Activated naive CD4-positive, alpha-beta T cell treated with Interleukin-2 at 50 U/mL for 16 hours (primary cell): ENCODE results near the gene IKZF5.

Source experiments
- DNase-seq: peaks from one replicate; pipeline ENCODE4 v3.0.0-alpha.2; 2020

Gene IKZF5

DNA sequence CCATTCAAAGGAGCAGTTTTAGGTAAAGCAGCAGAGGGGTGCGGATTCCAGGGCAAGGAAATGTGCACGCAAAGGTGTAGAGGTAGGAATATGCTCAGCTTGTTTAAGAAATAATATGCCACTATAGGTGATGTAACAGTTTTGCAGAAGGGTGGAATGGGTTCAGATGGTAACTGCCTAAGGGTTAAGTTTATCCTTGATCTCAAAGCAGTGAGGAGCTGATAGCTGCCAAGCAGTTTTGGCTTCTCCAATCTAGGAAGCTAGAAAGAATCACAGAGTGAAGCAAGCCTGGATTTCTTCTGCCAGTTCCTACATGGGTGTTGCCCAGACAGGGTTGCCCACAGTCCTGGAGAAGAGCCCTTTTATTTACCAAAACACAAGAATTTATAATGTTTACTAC lies 6.2 kb upstream of the IKZF5 start:
- DNase-seq = no peak

DNA sequence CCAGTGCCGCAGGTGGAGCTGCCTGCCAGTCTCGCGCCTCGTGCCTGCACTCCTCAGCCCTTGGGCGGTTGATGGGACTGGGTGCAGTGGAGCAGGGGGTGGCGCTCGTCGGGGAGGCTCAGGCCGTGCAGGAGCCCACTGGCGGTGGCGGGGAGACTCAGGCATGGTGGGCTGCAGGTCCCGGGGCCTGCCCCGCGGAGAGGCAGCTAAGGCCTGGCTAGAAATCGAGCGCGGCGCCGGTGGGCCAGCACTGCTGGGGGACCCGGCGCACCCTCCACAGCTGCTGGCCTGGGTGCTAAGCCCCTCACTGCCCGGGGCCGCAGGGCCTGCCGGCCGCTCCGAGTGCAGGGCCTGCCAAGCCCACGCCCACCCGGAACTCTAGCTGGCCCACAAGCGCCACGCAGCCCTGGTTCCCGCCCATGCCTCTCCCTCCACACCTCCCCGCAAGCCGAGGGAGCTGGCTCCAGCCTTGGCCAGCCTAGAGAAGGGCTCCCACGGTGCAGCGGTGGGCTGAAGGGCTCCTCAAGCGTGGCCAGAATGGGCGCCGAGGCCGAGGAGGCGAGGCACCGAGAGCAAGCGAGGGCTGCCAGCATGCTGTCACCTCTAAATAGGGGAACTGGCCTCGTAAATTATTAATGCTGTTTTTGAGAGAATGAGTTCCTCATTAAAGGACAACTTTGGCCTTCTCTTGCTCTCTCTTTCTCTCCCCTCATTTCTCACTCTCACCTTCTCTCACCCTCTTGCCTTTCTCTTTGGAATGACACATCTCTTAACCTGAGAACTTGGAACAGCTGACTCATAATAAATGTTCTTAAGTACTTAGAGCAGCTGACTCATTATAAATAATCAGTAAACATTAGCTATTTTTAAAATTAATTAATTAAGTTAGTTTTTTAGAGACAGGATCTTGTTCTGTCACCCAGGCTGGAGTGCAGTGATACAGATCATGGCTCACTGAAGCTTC lies 5.1 kb upstream of the IKZF5 start:
- no peak for DNase-seq

DNA sequence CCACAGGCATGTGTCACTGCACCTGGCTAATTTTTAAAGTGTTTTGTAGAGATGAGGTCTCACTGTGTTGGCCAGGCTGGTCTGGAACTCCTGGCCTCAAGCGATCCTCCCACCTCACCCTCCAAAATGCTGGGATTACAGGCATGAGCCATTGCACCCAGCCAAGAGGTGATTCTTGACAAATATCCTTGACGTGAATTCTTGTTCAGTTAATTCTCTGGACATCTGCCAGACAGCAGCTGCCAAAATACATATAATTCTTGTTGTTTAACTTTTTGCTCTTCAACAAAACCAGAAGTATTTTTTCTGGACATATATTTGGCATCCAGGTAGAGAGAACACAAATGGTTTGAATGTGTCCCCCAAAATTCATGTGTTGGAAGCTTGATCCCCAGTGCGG lies 3.4 kb upstream of the IKZF5 start:
- DNase-seq = no peak

DNA sequence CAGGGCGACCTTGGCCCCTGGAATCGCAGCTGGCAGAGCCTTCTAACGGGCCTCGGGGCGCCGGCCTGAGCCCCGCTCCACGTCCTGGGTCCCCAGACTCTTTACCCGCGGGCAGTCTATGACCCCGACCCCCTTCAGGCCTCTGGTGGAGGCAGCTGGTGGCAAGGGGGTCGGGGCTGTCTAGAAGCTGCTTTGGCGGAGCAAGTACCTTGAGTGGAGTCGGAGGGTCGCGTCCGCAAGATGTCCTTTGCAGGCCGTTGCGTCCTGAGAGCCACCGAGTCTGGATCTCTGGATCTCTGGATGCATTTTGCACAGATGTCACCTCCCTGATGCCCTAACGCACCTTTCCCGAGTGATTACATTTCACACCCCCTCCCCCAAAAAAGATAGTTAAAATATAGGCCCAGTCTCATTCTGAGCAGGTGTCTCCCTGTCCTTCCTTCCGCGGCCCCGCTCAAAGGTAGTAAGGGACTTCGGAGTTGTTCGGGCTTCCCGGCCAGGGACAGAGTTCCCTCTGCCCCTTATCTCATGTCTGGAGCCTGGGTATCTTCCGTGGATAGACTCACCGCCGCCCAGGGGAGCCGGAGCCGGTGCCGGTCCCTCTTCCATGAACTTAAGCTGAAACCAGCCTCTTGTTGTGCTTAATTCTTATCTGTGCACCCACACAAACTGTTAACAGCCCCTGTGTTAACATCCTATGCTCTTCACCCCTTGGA lies 668 bp upstream of the IKZF5 start:
- DNase-seq = peak; percentile 14

DNA sequence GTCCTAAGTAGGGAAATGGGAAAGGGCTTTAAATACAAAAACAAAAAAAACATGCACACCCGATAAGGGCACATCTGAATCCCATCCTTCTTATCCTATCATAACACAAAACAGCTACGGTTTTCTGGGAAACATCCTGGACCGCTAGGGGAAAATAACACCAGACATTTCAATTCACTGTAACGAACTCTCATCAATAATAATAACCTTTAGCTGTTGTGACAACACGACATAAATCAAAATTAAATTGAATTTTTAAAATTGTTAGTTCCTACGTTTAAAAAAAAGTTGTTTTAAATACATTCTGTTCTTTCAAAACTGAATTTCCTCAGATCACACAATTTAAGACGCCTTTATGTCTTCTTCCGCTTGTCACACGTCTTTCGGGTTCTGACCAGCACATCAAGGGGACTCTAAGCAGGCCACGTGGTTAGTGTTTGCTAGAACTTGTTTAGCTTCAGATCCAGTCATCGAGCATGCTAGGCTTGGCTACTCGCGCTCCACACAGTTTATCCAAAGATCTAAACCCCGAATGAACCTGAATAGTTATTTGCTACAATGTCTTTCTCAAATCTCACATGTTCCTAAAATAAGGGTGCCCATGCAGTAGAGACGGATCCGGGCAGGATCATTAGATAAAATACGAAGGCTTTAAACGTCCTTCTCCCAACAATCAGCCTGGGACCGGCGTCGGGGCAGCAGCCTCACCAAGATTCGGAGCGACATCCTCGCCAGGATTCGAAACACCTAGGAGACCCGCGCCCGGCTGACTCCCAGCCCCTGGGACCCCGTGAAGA lies 839 bp downstream of the IKZF5 start:
- peak; percentile 45 for DNase-seq

DNA sequence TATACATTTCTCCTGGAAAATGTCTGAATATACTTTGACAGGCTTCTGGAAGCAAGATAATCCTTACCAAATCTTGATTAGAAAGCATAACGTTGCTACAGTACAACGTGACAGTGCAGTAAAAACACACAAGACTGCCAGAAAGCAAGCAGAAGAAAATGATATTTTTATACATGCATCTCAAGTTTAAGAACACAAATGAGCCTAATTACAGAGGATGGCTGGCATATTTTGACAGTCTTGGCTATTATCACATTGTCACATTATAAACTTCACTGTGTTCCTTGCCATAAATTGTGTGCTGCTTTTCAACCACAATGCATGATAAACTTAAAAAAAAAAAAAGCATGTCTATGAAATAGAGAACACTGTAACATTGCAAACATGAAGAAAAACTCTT lies 4.3 kb downstream of the IKZF5 start:
- no peak for DNase-seq

DNA sequence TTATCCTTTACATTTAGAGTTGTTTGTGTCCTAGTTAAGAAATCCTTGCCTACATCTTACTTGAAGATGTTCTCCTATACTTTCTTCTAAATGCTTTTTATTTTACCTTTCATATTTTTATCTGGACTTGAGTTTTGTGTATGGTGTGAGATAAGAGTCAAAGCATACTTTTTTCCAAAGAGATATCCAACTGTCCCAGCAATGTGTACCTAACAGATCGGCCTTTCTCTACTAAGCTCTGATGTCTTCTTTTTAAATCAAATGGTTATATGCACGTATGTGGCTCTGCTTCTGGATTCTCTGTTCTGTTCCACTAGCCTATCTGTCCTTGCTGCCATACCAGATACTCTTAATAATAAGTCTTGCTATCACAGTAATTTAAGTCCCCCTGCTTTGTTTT lies 7.2 kb downstream of the IKZF5 start:
- no peak for DNase-seq

DNA sequence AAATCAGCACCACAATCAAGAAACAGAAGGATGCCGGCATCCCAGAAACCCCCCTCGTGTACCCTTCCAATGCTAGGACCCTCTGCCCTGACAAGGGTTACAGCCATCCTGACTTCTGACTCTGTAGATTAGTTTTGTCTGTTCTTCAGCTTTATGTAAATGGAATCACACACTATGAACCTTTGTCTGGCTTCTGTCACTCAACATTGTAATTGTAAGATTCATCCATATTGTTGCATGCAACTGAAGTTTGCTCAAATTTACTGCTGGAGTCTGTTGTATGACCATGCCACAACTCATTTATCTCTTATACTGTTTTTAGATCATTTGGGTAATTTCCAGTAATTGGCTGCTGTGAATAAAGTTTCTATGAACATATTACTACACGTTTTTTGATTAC lies 8.4 kb downstream of the IKZF5 start:
- no peak for DNase-seq

DNA sequence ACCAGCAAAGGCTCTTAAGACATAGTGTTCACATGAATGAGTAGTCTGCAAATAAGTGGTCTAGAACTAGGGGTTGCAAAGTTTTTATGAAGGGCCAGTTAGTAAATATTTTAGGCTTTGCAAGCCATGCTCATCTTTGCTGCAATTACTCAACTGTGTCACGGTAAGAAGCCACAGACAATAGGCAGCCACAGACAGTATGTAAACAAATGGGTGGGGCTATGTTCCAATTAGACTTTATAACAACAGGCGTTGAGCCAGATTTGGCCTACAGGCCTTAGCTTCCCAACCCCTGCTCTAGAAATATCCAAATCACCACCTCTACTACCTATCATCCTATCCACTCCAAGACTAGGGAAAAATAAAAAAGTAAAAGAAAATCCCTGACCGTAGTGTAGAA lies 9.2 kb downstream of the IKZF5 start:
- DNase-seq = no peak

DNA sequence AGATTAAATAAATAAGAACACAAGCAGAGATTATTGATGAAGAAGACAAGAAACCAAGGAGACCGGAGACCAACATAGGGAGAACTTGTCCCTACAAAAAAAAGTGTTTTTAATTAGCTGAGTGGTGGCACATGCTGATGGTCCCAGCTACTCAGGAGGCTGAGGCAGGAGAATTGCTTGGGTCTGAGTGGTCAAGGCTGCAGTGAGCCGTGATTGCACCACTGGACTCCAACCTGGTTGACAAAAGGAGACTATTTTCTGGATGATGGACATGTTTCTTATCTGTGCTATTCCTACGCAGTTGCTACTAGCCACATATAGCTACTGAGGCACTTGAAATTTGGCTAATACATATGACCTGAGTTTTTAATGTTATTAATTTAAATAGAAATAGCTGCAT lies 9.7 kb downstream of the IKZF5 start:
- DNase-seq = no peak

DNA sequence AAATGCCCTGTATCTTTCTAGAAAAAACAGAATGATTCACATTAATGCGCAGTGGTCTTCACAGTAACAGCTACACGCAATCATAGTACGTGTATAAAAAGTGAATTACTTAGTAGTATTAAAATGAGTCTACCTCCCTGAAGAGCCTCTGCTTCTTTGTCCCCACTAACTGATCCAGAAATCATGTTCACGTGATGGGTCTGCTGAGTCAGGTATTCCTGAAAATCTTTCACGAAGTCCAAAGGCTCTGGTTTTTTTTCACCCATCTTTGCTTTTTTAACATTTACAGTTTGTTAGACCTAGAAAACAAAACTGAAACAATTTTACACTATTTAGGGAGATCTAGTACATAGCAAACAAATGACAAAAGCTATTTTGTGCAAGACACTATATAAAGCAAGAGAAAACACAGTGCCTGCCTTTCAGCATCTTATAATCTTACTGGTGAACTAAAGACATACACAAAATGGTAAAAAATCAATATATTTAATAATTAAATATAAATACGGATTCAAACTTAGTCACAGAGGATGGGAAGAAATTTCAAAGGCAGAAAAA lies 10.2 kb downstream of the IKZF5 start:
- DNase-seq = no peak

DNA sequence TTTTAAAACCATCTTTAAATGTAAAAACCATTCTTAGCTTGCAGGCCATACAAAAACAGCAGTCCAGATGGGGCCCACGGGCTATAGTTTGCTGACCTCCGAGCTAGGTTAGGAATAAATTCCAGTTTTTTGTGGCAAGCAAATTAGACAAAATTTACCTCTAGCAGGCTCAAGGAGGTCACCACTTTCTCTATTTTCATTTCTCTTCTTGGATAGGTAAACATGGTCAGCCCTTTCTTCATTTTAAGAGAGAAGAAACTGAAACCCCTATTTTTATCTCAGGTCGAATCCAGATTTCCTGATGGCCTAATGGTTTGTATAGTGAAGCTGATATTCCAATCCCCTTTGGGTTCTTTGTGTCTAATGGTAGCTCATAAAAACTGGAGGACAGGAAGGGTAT lies 10.7 kb downstream of the IKZF5 start:
- no peak for DNase-seq

DNA sequence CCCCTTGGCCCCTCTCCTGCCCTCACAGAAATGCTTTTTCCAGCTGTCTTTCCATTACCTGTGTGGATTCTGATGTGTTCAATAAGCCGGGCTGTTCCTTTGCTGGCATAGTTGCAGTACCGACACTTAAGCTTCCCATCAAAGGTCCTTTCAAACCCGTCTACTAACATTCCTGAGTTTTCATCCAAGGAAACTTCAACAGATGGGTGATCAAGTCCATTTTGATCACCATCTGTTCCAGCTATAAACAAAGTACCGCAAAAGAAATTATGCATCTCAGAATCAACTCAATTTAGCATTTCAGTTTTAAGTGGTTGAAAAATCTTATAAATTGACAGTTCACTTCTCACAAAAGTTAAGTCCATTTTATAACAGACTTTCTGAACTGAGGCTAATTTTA lies 12.7 kb downstream of the IKZF5 start:
- no peak for DNase-seq

DNA sequence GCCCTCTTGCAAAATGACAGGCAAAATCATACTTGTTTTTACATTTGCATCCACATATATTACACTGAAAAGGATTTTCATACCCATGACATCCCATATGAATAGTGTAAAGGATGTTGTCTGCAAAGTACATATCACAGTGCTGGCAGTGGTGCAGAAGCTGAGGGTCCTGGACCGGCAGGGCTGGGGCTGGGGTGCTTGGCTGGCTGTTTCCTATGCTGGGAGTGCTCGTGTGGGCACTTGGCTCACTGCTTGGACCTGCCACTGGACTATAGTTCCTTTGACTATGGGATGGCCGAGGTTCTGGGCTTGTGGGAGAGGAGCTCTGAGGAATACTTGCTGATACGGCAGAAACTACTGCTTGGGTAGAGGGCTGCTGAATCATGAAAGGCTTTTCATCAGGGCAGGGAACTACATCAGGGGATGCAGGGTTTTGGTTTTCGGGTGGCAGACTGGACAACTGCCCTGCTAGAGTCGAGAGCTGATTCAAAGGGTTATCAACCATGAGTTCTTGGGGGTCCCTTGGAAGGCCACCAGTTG lies 14.7 kb downstream of the IKZF5 start:
- DNase-seq = no peak

DNA sequence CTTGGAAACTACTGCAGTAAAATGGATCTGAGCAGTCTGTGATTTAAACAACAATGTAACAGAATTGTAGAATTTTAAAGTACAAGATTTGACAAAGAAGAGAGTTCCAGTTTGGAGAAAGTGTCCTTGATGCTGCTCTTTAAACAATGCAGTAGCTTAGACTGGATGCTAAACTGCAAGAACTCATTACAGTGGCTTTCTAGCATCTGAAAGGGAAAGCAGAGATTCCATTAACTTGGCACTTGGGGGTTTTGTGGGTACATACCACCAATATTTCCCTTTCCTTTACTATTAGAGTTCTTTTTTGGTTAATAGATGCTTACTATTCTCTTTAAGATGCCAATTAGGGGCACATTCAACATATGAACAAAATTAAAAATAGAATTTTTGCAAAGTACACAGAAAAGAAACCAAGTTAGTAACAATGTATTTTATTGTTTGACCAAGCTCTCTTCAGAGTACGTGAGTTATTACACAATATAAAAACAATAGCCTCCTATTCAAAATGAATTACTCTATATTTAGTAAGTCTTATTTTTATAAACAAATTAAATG lies 16.5 kb downstream of the IKZF5 start:
- no peak for DNase-seq

DNA sequence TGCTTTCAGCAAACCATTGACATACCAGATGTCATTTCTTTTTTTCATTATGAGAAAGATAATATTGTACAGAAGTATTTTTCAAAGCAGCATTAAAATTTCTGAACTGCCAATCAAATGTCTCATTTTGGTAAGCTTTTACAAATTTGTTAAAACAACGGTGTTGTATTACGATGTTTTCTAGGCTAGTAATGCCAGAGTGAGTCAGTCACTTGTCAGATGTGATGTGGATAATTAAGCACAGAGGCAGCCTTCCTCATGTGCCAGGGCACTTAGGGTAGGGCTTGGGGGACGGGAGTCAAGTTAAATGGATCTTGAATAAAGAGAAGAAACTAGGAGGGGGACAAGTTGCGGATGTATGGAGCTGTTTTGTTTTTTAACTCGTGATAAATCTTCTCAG lies 18.3 kb downstream of the IKZF5 start:
- no peak for DNase-seq

DNA sequence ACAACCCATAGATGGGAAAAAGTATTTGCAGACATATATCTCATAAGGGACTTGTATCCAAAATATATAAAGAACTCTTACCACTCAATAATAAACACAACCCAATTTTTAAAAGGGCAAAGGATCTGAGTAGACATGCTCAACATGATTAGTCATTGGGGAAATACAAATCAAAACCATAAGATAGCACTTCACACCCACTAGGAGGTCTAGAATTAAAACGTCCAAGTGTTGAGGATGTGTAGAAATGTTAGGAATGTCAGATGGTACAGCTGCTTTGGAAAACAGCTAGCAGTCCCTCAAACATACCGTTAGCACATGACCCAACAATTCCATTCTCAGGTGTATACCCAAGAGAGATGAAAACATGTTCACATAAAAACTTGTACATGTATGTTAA lies 20.1 kb downstream of the IKZF5 start:
- no peak for DNase-seq

DNA sequence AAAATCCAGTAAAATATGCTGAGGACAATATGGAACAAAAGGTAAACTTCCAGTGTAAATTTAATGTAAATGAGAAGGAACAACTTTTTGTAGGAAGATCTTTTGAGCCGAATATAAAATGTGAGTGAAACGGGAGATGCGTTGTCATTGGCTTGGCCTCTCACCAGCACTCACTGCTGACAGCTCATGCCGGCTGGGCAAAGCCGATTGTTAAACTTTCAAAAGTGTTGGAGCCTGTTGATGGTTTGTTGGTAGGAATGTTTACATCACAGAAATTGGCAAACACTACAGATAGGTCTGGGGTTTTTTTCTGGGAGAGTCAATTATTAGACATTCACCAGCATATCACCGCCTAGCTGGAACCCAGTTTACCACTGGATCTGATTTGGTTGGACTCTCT lies 22.3 kb downstream of the IKZF5 start:
- DNase-seq = no peak

DNA sequence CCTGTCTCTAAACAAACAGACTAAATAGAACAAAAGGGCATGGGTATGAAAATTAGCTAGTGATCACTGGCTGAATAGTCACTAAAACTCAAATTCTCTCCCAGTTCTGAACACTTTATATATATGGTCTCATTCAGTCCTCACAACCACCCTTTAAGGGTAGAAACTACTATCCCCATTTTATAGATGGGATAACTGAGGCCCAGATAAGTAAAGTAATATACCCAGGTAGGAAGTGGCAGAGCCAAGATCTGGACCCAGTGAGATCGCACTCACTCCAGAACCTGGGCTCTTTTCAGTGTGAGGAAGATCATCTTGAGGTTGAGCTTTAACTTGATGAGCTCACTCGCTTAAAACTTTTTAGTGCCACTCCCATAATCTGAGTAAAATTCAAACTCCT lies 23.9 kb downstream of the IKZF5 start:
- DNase-seq = no peak

DNA sequence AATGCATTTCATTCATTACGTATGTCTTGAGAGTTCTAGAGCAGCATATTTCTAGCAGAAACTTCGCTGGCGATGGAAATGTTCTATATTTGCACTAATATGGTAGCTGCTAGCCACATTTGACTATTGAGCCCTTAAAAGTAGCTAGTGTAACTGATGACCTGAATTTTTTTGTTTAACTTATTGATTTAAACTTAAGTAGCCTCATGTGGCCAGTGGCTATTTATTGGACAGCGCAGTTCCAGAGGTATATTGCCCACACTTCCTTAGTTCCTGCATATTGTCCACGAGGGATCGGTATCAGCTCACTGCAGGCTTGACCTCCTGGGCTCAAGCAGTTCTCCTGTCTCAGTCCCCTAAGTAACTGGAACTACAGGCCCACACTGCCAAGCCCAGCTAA lies 24.7 kb downstream of the IKZF5 start:
- DNase-seq = no peak

DNA sequence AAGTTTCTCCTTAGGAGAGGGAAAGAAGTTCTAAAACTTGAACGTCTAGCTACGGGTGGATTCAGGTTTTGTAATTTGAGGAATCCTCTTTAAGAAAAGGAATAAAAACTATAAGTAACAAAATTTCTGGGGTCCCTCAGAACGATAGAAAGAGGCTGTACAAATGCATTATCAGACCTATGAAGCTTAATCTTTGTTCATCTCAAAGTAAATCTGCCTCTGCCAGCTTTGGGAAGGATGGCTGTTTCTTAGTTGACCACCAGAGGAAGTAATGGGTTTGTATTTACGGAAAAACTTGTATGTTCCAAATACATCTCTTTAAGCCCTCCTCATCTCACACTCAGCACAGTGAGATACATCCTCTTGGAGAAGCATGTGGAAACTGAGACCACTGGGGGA lies 27.5 kb downstream of the IKZF5 start:
- DNase-seq = no peak

DNA sequence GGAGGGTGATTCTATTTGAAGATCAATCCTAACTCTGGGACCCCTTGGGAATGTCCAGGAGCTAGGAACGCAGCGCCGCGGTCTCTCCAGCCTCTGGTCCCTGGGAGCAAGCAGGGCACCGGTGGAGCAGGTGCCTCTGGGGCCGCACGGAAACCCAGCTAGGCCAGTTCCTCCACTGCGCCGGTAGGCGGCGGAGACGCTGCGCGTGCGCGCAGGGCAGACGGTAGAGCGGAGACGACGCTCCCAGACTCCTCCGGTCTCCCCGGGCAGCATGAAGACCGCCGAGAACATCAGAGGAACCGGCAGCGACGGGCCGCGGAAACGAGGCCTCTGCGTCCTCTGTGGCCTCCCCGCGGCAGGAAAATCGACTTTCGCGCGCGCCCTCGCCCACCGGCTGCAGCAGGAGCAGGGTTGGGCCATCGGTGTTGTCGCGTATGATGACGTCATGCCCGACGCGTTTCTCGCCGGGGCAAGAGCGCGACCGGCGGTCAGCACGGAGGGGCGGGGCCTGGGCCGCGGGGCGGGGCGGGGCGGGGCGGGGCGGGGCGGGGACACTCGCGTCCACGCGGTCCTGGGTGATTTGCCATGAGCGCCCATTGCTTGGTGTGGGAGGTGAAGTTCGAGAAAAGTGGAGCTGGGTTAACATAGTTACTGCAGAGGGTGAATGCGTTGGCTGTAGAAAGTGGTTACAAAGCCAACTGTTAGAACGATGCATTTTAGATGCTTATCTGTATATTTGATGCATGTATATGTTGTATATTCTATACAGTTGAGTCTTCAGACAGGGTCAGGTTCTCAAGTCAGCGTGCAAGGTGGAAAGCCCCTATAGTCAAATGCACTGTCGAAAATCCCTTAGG lies 28.2 kb downstream of the IKZF5 start, which contains the start of gene PSTK:
PSTK (plus strand) TSS at position 193 of the 857 bp plus-strand sequence; CDS start at position 272, 79 bp downstream.
- DNase-seq = peak; percentile 87
